ENCODE data around the gene CBFA2T2.
A peak's percentile ranks its signal among the peaks of the same experiment; 100 is the strongest.
"Not testable (repeated sequence)": the region's sequence is repeated elsewhere in the genome, so short reads cannot be mapped to it uniquely, and the experiment has no call there.

The CBFA2T2 gene

GRCh38 chr20:33555755-33556154, 65.9 kb downstream of the CBFA2T2 start:
- no peak overlapping the region for H3K4me3 ChIP-seq (ENCODE audit: low read length)
- DNase-seq (ENCODE audit: low read depth): no peak
- TF ChIP-seq CTCF (conservative IDR thresholded peaks at IDR 0.05; ENCODE audit: low read length): no peak

GRCh38 chr20:33556246-33556645, 66.3 kb downstream of the CBFA2T2 start:
- no peak for DNase-seq (ENCODE audit: low read depth)
- TF ChIP-seq CTCF (conservative IDR thresholded peaks at IDR 0.05; ENCODE audit: low read length): no peak
- no peak overlapping the region for H3K4me3 ChIP-seq (ENCODE audit: low read length)

GRCh38 chr20:33558348-33559144, 68.7 kb downstream of the CBFA2T2 start:
- no peak for DNase-seq (ENCODE audit: low read depth)
- H3K4me3 ChIP-seq (ENCODE audit: low read length): no peak overlapping the region
- TF ChIP-seq CTCF (conservative IDR thresholded peaks at IDR 0.05; ENCODE audit: low read length): no peak

- H3K4me3 ChIP-seq (ENCODE audit: low read length): no peak overlapping the region
- TF ChIP-seq CTCF (conservative IDR thresholded peaks at IDR 0.05; ENCODE audit: low read length): no peak
- DNase-seq (ENCODE audit: low read depth): no peak
Observed at GRCh38 chr20:33559212-33559611, 69.3 kb downstream of the CBFA2T2 start.

GRCh38 chr20:33560026-33560425, 70.1 kb downstream of the CBFA2T2 start:
- TF ChIP-seq CTCF (conservative IDR thresholded peaks at IDR 0.05; ENCODE audit: low read length): no peak
- no peak overlapping the region for H3K4me3 ChIP-seq (ENCODE audit: low read length)
- DNase-seq (ENCODE audit: low read depth): no peak

- H3K4me3 ChIP-seq (ENCODE audit: low read length); DNase-seq (ENCODE audit: low read depth): not testable (repeated sequence)
Observed at GRCh38 chr20:33561053-33561452, 71.2 kb downstream of the CBFA2T2 start.

- no peak overlapping the region for H3K4me3 ChIP-seq (ENCODE audit: low read length)
Observed at GRCh38 chr20:33561692-33562601, 72.1 kb downstream of the CBFA2T2 start.

More at GRCh38 chr20:33561692-33562601, 72.1 kb downstream of the CBFA2T2 start:
- no peak for TF ChIP-seq CTCF (conservative IDR thresholded peaks at IDR 0.05; ENCODE audit: low read length)
- peak; percentile 95 for DNase-seq (ENCODE audit: low read depth)

All from AG10803 (cell line).